Panc1 (cell line): ENCODE measurements around the gene TMEM117. TPM values are rescaled to one million over a fixed set of nuclear protein-coding genes. Genes with fewer than 3 reads are reported as not detected.

ENCODE experiments used
- ATAC-seq: fragments of 200-7000 bp; cut with Tn5 transposase; 2 replicates; pipeline ENCODE4 v1.9.1; 2020; ENCODE audit warnings: mild to moderate bottlenecking, moderate library complexity
- BruUV-seq: library from RNA; stranded (reverse); fragments of 400-500 nt; replicated peaks from 2 replicates; lab custom pipeline; 2021; lab: Mats Ljungman, UMichigan
- CTCF ChIA-PET: fragments of 300-600 bp; sonication (Branson Sonifier 250); formaldehyde crosslinking; loops from one replicate; lab custom pipeline; 2022; ENCODE audit warnings: antibody characterized with exemption; lab: Charles Lee
- POLR2A ChIA-PET: fragments of 300-600 bp; sonication (Branson Sonifier 250); formaldehyde crosslinking; loops from one replicate; lab custom pipeline; 2022; ENCODE audit warnings: antibody characterized with exemption; lab: Charles Lee
- DNase-seq: peaks from one replicate; pipeline ENCODE4 v3.0.0-alpha.2; 2010; ENCODE audit warnings: low read depth, low spot score
- H3K27ac ChIP-seq: 2 replicates; pipeline ENCODE4 v1.5.1; 2011; ENCODE audit warnings: mild to moderate bottlenecking, low read length, inconsistent platforms
- H3K27me3 ChIP-seq: fragments of 200-500 bp; sonication (Bioruptor generic); 2 replicates; pipeline ENCODE4 v1.6.0; 2014; ENCODE audit warnings: low read length, inconsistent platforms; ENCODE audit not compliant: control insufficient read depth, insufficient read depth
- H3K36me3 ChIP-seq: fragments of 200-500 bp; sonication (Bioruptor generic); 2 replicates; pipeline ENCODE4 v1.5.1; 2014; ENCODE audit warnings: inconsistent platforms, mild to moderate bottlenecking, low read length, moderate library complexity; ENCODE audit not compliant: control insufficient read depth, insufficient read depth
- H3K4me1 ChIP-seq: 2 replicates; pipeline ENCODE4 v1.5.1; 2011; ENCODE audit warnings: inconsistent platforms, mild to moderate bottlenecking, low read length, moderate library complexity; ENCODE audit not compliant: control insufficient read depth, insufficient read depth
- H3K4me3 ChIP-seq, 2 experiments: 2 replicates each; pipeline ENCODE4 v1.5.1; 2011 to 2012; ENCODE audit warnings: low read depth in 2 of 2, low read length in 2 of 2, mild to moderate bottlenecking in 2 of 2, inconsistent platforms in 1 of 2, moderate library complexity in 1 of 2
- H3K9me3 ChIP-seq: fragments of 200-500 bp; sonication (Bioruptor generic); 2 replicates; pipeline ENCODE4 v1.5.1; 2014; ENCODE audit warnings: low read depth, mild to moderate bottlenecking, inconsistent platforms, low read length, moderate library complexity; ENCODE audit not compliant: control insufficient read depth, insufficient read depth
- CTCF ChIP-seq: fragments of 450-650 bp; IDR thresholded peaks from 2 replicates; pipeline ENCODE4 v1.5.1; 2017; ENCODE audit warnings: mild to moderate bottlenecking
- POLR2AphosphoS5 ChIP-seq: IDR thresholded peaks from 2 replicates; pipeline ENCODE4 v1.6.1; 2012; ENCODE audit warnings: mild to moderate bottlenecking, low read depth, low read length, moderate library complexity
- REST ChIP-seq, 2 experiments: IDR thresholded peaks; 2 replicates each; pipeline ENCODE4 v1.6.1; 2011 to 2012; ENCODE audit warnings: low read depth in 2 of 2, control low read depth in 1 of 2, low read length in 1 of 2, mild to moderate bottlenecking in 1 of 2, moderate library complexity in 1 of 2; ENCODE audit not compliant: insufficient read depth in 1 of 2
- SIN3A ChIP-seq: IDR thresholded peaks from 2 replicates; pipeline ENCODE4 v1.6.1; 2012; ENCODE audit warnings: low read depth, mild to moderate bottlenecking, low read length, moderate library complexity, borderline replicate concordance; ENCODE audit not compliant: insufficient read depth
- TCF7L2 ChIP-seq: IDR thresholded peaks from 2 replicates; pipeline ENCODE4 v1.6.1; 2011; ENCODE audit warnings: mild to moderate bottlenecking, low read depth, low read length, inconsistent platforms
- in situ Hi-C: cut with HindIII; loops from 2 replicates; pipeline ENCODE4 v1.10.0; 2016; ENCODE audit warnings: low sequenced_read_pairs, low pct_unique_long_range_greater_than_20kb
- intact Hi-C: fragments of 100-400 bp; cut with micrococcal nuclease; formaldehyde crosslinking; loops from one replicate; pipeline ENCODE4 v1.10.0; 2022; ENCODE audit not compliant: unreplicated experiment
- total RNA-seq: library from RNA; stranded (reverse); gene quantifications from one replicate; pipeline ENCODE4 v1.2.1, GENCODE V29; 2021; ENCODE audit not compliant: unreplicated experiment

TMEM117 gene
- total RNA-seq, 1 experiment from 2014 or later, result 5.5 TPM

GRCh38 chr12:44245932-44246331, 410.1 kb downstream of the TMEM117 start:
- Histone ChIP-seq H3K27ac (no peak overlapping the region), H3K9me3 (no peaks in the 10 kb centered on the region), H3K4me3 (no peak overlapping the region), H3K36me3 (no peaks in the 10 kb centered on the region), H3K4me1 (no peaks in the 10 kb centered on the region), H3K27me3 (no peaks in the 10 kb centered on the region)
- ChIA-PET CTCF (no interaction called here), POLR2A (no interaction called here)
- no peak for DNase-seq
- TF ChIP-seq TCF7L2, result no peak
- TF ChIP-seq CTCF, result no peak
- no peak for TF ChIP-seq POLR2AphosphoS5
- TF ChIP-seq REST (IDR thresholded peaks at IDR 0.05; ENCODE audit: insufficient read depth in 1 of 2, low read depth in 2 of 2, low read length in 1 of 2), result no peak
- no peak for TF ChIP-seq SIN3A
- in situ Hi-C loops, result no loop called here
- intact Hi-C loops, result no loop called here
- BruUV-seq, result no TSS peak
- no peak for ATAC-seq

GRCh38 chr12:44246482-44247105, 410.7 kb downstream of the TMEM117 start:
- Histone ChIP-seq H3K4me3 (no peak overlapping the region), H3K27ac (no peak overlapping the region), H3K27me3 (no peaks in the 10 kb centered on the region), H3K9me3 (no peaks in the 10 kb centered on the region), H3K36me3 (no peaks in the 10 kb centered on the region), H3K4me1 (no peaks in the 10 kb centered on the region)
- ChIA-PET POLR2A (no interaction called here), CTCF (no interaction called here)
- TF ChIP-seq CTCF (no peak), TCF7L2 (no peak), REST (IDR thresholded peaks at IDR 0.05; ENCODE audit: insufficient read depth in 1 of 2, low read depth in 2 of 2, low read length in 1 of 2) (no peak), POLR2AphosphoS5 (no peak), SIN3A (no peak)
- no peak for DNase-seq
- in situ Hi-C loops (no loop called here), intact Hi-C loops (no loop called here)
- ATAC-seq, result no peak
- no TSS peak for BruUV-seq
